ENCODE results near the gene OVOL1.
"Not testable (repeated sequence)": the region's sequence is repeated elsewhere in the genome, so short reads cannot be mapped to it uniquely, and the experiment has no call there.

OVOL1 gene

DNA sequence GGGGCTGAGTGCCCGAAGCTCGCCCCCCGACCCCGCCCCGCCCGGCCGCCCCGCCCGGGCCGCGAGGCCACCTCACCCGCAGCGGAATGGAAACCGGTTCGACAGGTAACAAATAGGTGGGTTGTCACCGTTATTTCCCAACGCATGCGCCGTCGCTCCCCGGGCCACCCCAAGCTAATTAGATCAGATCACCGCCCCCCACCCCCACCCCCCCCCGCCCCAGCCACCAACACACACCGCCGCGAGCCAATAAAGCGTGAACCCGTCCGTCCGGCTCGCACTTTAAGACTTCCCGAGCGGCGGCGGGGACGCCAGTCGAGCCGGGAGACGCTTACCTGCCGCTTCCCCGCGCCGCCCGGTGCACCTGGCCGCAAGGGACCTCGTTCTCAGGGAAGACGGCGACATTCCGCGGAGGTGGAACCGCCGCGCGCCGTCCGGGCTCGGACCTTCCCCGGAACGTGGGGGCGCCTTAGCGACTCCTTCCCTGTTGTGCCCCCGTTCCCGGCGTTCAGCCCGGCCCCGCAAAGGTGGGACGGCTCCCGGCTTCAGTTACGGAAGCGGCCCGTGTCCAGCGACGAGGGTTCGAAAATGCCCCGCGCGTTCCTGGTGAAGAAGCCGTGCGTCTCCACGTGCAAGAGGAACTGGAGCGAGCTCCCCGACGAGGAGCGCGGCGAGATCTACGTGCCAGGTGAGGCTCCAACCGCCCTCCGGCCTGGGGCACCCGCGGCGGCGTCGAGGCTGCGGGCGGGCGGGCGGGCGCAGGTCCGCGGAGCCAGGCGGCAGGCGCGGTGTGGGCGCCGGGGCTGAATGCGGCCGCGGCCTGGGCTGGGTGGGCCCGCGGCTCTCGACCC, at the start of gene OVOL1:
Gene OVOL1, plus strand, starts transcription at position 278 of the 851 bp plus-strand sequence. Its CDS starts 311 bp downstream, at position 589.
- H3K4me1 ChIP-seq (ENCODE audit: control insufficient read depth, insufficient read depth, low read length) = peaks cover 20% of the 10 kb centered on the region
- no peaks in the 10 kb centered on the region for H3K9me3 ChIP-seq (ENCODE audit: control insufficient read depth, insufficient read depth, low read length)
- H3K9ac ChIP-seq (ENCODE audit: low read depth, low read length) = peak within 1 kb of the TSS; percentile 24
- H3K4me3 ChIP-seq (ENCODE audit: low read depth, low read length) = peak within 1 kb of the TSS; percentile 82
- peaks cover 5% of the 10 kb centered on the region for H3K36me3 ChIP-seq (ENCODE audit: control insufficient read depth, insufficient read depth, low read length)
- peaks cover 41% of the 10 kb centered on the region for H3K27me3 ChIP-seq (ENCODE audit: control insufficient read depth, insufficient read depth, low read length)

DNA sequence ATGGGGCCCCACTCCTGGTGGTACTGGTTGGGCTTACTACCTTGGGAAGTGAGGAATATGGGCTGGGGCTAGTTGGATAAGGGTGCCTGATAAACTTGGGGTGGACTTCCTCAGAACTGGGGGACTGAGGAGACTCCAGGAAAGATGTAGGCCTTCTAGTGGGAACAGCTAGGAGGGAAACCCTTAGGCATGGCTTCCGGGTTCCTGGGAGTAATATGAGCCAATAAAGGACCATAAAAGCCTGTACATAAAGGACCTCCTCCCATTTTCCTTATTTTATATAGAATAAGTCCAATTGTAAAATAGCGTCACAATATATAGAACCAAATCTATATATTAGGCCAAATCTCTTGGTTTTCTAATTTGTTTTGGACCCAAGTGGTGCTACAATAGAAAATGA, 47.8 kb upstream of the OVOL1 start:
- Histone ChIP-seq H3K36me3 (ENCODE audit: control insufficient read depth, insufficient read depth, low read length) (no peaks in the 10 kb centered on the region), H3K4me3 (ENCODE audit: low read depth, low read length) (no peak overlapping the region), H3K9ac (ENCODE audit: low read depth, low read length) (no peak overlapping the region), H3K4me1 (ENCODE audit: control insufficient read depth, insufficient read depth, low read length) (no peaks in the 10 kb centered on the region), H3K27me3 (ENCODE audit: control insufficient read depth, insufficient read depth, low read length) (peaks cover 3% of the 10 kb centered on the region), H3K9me3 (ENCODE audit: control insufficient read depth, insufficient read depth, low read length) (no peaks in the 10 kb centered on the region)

DNA sequence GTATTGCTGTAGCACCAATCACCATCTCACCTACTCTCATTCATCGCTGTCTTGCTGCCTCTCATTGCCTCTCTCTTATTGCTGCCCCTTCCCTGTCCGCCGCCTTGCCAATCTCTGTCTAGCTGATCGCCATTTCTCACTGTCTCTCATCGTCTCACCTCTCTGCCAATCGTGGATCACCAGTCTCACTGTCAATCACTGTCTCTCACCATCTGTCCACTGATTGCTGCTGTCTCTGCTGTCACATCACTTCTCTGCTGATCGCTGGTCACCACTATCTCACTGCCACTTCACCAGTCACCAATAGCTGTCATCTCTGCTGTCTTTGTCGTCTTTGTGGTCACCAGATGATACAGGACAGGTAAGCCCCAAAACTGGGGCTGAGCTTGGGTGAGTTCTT, 45.7 kb upstream of the OVOL1 start:
- Histone ChIP-seq H3K9me3 (ENCODE audit: control insufficient read depth, insufficient read depth, low read length) (no peaks in the 10 kb centered on the region), H3K4me1 (ENCODE audit: control insufficient read depth, insufficient read depth, low read length) (no peaks in the 10 kb centered on the region), H3K9ac (ENCODE audit: low read depth, low read length) (no peak overlapping the region)

DNA sequence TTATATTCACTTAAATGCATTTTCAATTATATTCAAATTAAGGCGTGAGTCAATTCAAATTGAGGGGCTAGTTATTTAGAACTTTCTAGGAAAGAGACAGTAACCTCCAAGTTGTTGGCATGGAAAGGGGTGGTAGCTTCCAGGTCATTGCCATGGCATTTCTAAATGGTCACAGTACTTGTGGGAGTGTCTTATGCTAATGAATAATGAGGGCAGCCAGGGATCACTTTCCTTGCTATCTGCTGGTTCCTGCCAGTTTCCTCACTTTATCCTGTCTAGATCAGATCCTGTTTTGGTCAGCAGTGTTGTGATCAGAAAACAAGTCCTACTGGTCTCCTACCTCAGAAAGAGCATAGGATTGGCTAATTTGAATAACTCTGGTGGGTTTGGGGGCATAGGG, 44.5 kb upstream of the OVOL1 start:
- Histone ChIP-seq H3K4me1 (ENCODE audit: control insufficient read depth, insufficient read depth, low read length) (no peaks in the 10 kb centered on the region), H3K27me3 (ENCODE audit: control insufficient read depth, insufficient read depth, low read length) (peaks cover 3% of the 10 kb centered on the region), H3K36me3 (ENCODE audit: control insufficient read depth, insufficient read depth, low read length) (no peaks in the 10 kb centered on the region), H3K9ac (ENCODE audit: low read depth, low read length) (no peak overlapping the region), H3K4me3 (ENCODE audit: low read depth, low read length) (no peak overlapping the region), H3K9me3 (ENCODE audit: control insufficient read depth, insufficient read depth, low read length) (no peaks in the 10 kb centered on the region)

More for the DNA sequence above, 45.7 kb upstream of the OVOL1 start:
- H3K36me3 ChIP-seq (ENCODE audit: control insufficient read depth, insufficient read depth, low read length) = no peaks in the 10 kb centered on the region
- peaks cover 3% of the 10 kb centered on the region for H3K27me3 ChIP-seq (ENCODE audit: control insufficient read depth, insufficient read depth, low read length)
- H3K4me3 ChIP-seq (ENCODE audit: low read depth, low read length) = no peak overlapping the region

DNA sequence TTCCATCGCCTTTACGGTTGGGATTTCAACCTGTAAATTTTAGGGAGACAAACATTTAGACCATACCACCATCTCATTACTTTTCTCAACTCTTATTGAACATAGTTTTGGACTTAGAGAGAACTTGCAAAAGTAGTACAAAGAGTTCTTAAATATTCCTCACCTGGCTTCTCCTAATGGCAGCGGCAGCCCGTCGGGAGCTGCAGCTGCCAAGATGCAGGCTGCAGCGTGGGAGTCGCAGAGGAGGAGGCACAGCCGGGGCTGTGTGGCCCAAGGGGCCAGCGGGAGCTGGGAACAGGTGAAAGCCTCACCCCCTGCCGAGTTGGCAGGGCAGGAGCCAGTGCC, 43.2 kb upstream of the OVOL1 start:
- Histone ChIP-seq H3K9me3 (ENCODE audit: control insufficient read depth, insufficient read depth, low read length) (no peaks in the 10 kb centered on the region), H3K9ac (ENCODE audit: low read depth, low read length) (no peak overlapping the region), H3K4me3 (ENCODE audit: low read depth, low read length) (no peak overlapping the region), H3K4me1 (ENCODE audit: control insufficient read depth, insufficient read depth, low read length) (no peaks in the 10 kb centered on the region), H3K36me3 (ENCODE audit: control insufficient read depth, insufficient read depth, low read length) (no peaks in the 10 kb centered on the region), H3K27me3 (ENCODE audit: control insufficient read depth, insufficient read depth, low read length) (peaks cover 3% of the 10 kb centered on the region)

DNA sequence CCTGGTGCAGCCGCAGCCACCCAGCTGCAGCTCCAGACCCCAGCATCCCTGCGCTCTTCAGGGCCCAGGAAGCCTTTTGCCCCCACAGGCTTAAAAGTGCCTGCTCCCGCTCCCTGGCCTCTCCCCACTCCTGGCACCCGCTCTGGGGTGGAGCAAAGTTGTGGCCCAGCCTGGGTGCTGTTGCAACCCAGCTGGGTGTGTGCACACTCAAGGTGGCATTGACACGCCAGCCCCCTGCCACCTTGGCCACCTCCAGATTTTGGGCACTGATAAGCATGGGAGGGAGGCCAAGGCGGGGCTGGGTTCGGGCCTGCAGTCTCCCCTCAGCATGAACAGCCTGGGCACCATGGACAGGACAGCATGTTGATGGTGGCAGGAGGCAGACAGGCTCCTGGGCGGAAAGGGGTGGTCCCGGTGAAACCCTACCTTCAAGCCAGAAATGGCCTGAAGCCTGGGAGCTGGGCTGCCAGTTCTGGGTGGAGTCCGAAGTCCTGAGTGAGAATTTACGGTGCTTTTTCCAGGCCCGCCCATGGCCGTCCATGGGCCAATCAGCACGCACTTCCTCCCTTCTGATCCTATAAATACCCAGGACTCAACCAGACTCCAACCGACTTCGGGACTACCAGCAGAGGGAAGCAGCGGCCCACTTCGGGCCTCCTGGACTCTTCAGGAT, 42.7 kb upstream of the OVOL1 start:
- H3K9me3 ChIP-seq (ENCODE audit: control insufficient read depth, insufficient read depth, low read length) = no peaks in the 10 kb centered on the region
- no peak overlapping the region for H3K4me3 ChIP-seq (ENCODE audit: low read depth, low read length)
- H3K36me3 ChIP-seq (ENCODE audit: control insufficient read depth, insufficient read depth, low read length) = no peaks in the 10 kb centered on the region
- H3K9ac ChIP-seq (ENCODE audit: low read depth, low read length) = no peak overlapping the region
- H3K4me1 ChIP-seq (ENCODE audit: control insufficient read depth, insufficient read depth, low read length) = no peaks in the 10 kb centered on the region
- H3K27me3 ChIP-seq (ENCODE audit: control insufficient read depth, insufficient read depth, low read length) = peaks cover 3% of the 10 kb centered on the region

DNA sequence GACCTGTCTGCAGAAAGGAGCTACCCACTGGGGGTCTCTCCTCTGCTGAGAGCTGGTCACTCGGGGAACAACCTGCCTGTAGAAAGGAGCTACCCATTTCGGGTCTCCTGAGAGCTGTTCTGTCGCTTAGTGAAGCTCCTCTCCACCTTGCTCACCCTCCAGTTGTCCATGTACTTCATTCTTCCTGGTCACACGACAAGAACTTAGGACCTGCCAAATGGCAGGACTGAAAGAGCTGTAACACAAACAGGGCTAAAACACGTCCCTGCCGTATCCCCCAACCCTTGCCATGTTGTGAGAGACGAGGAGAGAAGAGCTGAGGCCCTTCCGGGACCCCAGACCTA, 42.2 kb upstream of the OVOL1 start:
- H3K9me3 ChIP-seq (ENCODE audit: control insufficient read depth, insufficient read depth, low read length) = no peaks in the 10 kb centered on the region
- no peaks in the 10 kb centered on the region for H3K36me3 ChIP-seq (ENCODE audit: control insufficient read depth, insufficient read depth, low read length)
- no peak overlapping the region for H3K9ac ChIP-seq (ENCODE audit: low read depth, low read length)
- H3K4me1 ChIP-seq (ENCODE audit: control insufficient read depth, insufficient read depth, low read length) = no peaks in the 10 kb centered on the region
- H3K27me3 ChIP-seq (ENCODE audit: control insufficient read depth, insufficient read depth, low read length) = peaks cover 3% of the 10 kb centered on the region
- no peak overlapping the region for H3K4me3 ChIP-seq (ENCODE audit: low read depth, low read length)

DNA sequence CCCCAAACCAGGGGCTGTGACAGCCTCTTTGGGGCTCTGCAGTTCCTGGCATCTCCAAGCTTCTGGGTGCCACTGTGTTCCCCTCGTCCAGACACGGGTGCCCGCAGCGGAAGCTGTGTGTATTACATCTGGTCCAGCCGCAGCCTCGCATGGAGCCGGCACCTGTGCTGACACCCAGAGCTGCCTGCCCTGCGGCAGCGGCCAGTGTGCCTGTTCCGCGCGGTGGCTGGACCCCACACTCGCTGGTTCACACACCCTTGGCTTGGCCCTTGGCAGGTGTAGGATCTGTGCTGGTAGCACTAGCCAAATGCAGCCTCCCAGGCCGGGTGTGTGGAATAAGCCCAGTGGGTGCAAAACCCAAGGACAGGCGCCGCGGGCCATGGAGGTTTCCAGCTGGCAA, 41.8 kb upstream of the OVOL1 start:
- Histone ChIP-seq H3K27me3 (ENCODE audit: control insufficient read depth, insufficient read depth, low read length) (peaks cover 3% of the 10 kb centered on the region), H3K4me1 (ENCODE audit: control insufficient read depth, insufficient read depth, low read length) (no peaks in the 10 kb centered on the region), H3K9me3 (ENCODE audit: control insufficient read depth, insufficient read depth, low read length) (no peaks in the 10 kb centered on the region), H3K36me3 (ENCODE audit: control insufficient read depth, insufficient read depth, low read length) (no peaks in the 10 kb centered on the region), H3K4me3 (ENCODE audit: low read depth, low read length) (no peak overlapping the region), H3K9ac (ENCODE audit: low read depth, low read length) (no peak overlapping the region)

DNA sequence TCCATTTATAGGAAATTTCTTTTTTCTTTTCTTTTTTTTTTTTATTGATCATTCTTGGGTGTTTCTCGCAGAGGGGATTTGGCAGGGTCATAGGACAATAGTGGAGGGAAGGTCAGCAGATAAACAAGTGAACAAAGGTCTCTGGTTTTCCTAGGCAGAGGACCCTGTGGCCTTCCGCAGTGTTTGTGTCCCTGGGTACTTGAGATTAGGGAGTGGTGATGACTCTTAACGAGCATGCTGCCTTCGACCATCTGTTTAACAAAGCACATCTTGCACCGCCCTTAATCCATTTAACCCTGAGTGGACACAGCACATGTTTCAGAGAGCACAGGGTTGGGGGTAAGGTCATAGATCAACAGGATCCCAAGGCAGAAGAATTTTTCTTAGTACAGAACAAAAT, 24.7 kb upstream of the OVOL1 start:
- not testable (repeated sequence) for H3K27me3 ChIP-seq (ENCODE audit: control insufficient read depth, insufficient read depth, low read length)

DNA sequence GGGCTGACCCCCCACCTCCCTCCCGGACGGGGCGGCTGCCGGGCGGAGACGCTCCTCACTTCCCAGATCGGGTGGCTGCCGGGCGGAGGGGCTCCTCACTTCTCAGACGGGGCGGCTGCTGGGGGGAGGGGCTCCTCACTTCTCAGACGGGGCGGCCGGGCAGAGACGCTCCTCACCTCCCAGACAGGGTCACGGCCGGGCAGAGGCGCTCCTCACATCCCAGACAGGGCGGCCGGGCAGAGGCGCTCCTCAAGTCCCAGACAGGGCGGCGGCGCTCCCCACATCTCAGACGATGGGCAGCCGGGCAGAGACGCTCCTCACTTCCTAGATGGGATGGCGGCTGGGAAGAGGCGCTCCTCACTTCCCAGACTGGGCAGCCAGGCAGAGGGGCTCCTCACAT, 24.0 kb upstream of the OVOL1 start:
- H3K27me3 ChIP-seq (ENCODE audit: control insufficient read depth, insufficient read depth, low read length); H3K4me3 ChIP-seq (ENCODE audit: low read depth, low read length); H3K9ac ChIP-seq (ENCODE audit: low read depth, low read length); H3K36me3 ChIP-seq (ENCODE audit: control insufficient read depth, insufficient read depth, low read length); H3K9me3 ChIP-seq (ENCODE audit: control insufficient read depth, insufficient read depth, low read length); H3K4me1 ChIP-seq (ENCODE audit: control insufficient read depth, insufficient read depth, low read length): not testable (repeated sequence)

More for the DNA sequence above, 24.7 kb upstream of the OVOL1 start:
- H3K9me3 ChIP-seq (ENCODE audit: control insufficient read depth, insufficient read depth, low read length); H3K36me3 ChIP-seq (ENCODE audit: control insufficient read depth, insufficient read depth, low read length); H3K4me3 ChIP-seq (ENCODE audit: low read depth, low read length); H3K9ac ChIP-seq (ENCODE audit: low read depth, low read length); H3K4me1 ChIP-seq (ENCODE audit: control insufficient read depth, insufficient read depth, low read length): not testable (repeated sequence)

DNA sequence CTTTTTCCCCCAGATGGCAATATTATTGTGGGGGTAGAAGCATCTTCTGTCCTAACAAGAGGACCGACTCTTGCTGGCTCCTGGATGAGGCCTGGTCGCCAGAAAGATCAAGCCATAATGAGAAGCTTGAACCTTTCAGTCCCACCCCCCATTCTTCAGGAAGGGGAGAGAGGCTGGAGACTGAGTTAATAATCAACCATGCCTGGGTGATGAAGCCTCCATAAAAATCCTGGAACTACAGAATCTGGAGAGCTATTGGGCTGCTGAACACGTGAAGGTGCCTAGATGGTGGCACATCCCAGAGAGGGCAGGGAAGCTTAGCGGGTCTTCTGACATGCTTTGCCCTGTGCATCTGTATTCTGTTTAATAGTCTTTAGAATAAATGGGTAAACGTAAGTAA, 22.4 kb upstream of the OVOL1 start:
- H3K4me3 ChIP-seq (ENCODE audit: low read depth, low read length) = no peak overlapping the region
- no peaks in the 10 kb centered on the region for H3K9me3 ChIP-seq (ENCODE audit: control insufficient read depth, insufficient read depth, low read length)
- H3K9ac ChIP-seq (ENCODE audit: low read depth, low read length) = no peak overlapping the region
- H3K36me3 ChIP-seq (ENCODE audit: control insufficient read depth, insufficient read depth, low read length) = no peaks in the 10 kb centered on the region
- no peaks in the 10 kb centered on the region for H3K27me3 ChIP-seq (ENCODE audit: control insufficient read depth, insufficient read depth, low read length)
- no peaks in the 10 kb centered on the region for H3K4me1 ChIP-seq (ENCODE audit: control insufficient read depth, insufficient read depth, low read length)

DNA sequence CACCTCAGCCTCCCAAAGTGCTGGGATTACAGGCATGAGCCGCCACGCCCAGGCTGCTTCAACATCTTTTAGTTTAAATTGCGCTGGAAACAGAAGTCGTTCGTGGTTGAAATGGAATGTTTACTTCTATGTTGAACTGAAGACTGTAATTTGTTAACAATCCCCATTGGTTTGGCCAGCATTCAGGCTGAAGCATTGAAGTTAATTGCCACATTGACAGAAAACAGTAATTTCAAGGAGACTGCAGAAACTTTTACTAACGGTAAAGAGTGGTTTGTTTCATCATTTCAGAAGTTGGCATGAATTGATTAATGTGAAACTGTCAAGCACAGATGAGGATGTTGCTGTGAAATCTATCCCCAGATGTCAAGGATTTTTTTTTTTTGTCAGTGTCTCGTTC, 20.3 kb upstream of the OVOL1 start:
- no peaks in the 10 kb centered on the region for H3K9me3 ChIP-seq (ENCODE audit: control insufficient read depth, insufficient read depth, low read length)
- no peaks in the 10 kb centered on the region for H3K27me3 ChIP-seq (ENCODE audit: control insufficient read depth, insufficient read depth, low read length)

More for the DNA sequence above, 20.3 kb upstream of the OVOL1 start:
- H3K9ac ChIP-seq (ENCODE audit: low read depth, low read length) = no peak overlapping the region
- H3K4me1 ChIP-seq (ENCODE audit: control insufficient read depth, insufficient read depth, low read length) = no peaks in the 10 kb centered on the region
- H3K36me3 ChIP-seq (ENCODE audit: control insufficient read depth, insufficient read depth, low read length) = no peaks in the 10 kb centered on the region
- no peak overlapping the region for H3K4me3 ChIP-seq (ENCODE audit: low read depth, low read length)

Data from iPS-15b (cell line).